ENCODE data around the gene ARHGAP15. TPM values are rescaled to one million over a fixed set of nuclear protein-coding genes. Genes with fewer than 3 reads are reported as not detected.

ARHGAP15 gene
- total RNA-seq, 2 experiments from 2014 or later, result 71.3 to 72.8 TPM

GRCh38 chr2:143786026-143786765 lies 657.0 kb downstream of the ARHGAP15 start:
- CTCF ChIA-PET, result interaction anchor here (0.6 kb wide), 1 partner anchor 193 kb away, joined by 3 read pairs; no protein-coding TSS in a partner anchor

GRCh38 chr2:143787674-143788073 lies 658.5 kb downstream of the ARHGAP15 start:
- Mint-ChIP-seq H3K27me3 (peaks cover 10% of the 10 kb centered on the region), H3K36me3 (ENCODE audit: low read depth) (no peaks in the 10 kb centered on the region), H3K4me3 (no peak overlapping the region), H3K9me3 (no peaks in the 10 kb centered on the region), H3K27ac (no peak overlapping the region), H3K4me1 (ENCODE audit: low read depth) (no peaks in the 10 kb centered on the region)
- intact Hi-C loops (cut with micrococcal nuclease), result no loop called here
- POLR2A ChIA-PET, result no interaction called here
- CTCF ChIA-PET, result no interaction called here
- TF ChIP-seq CTCF (IDR thresholded peaks at IDR 0.05), result no peak
- ATAC-seq (no peak), DNase-seq (no peak)

More at GRCh38 chr2:143786026-143786765, 657.0 kb downstream of the ARHGAP15 start:
- POLR2A ChIA-PET, result no interaction called here
- intact Hi-C loops (cut with micrococcal nuclease), result no loop called here
- Mint-ChIP-seq H3K4me1 (ENCODE audit: low read depth) (no peaks in the 10 kb centered on the region), H3K27ac (no peak overlapping the region), H3K36me3 (ENCODE audit: low read depth) (no peaks in the 10 kb centered on the region), H3K27me3 (peaks cover 10% of the 10 kb centered on the region), H3K4me3 (no peak overlapping the region), H3K9me3 (no peaks in the 10 kb centered on the region)
- DNase-seq, result no peak
- ATAC-seq, result no peak
- no peak for TF ChIP-seq CTCF (IDR thresholded peaks at IDR 0.05)

- Mint-ChIP-seq H3K27ac (no peak overlapping the region), H3K27me3 (peaks cover 10% of the 10 kb centered on the region), H3K9me3 (no peaks in the 10 kb centered on the region), H3K4me3 (no peak overlapping the region), H3K36me3 (ENCODE audit: low read depth) (no peaks in the 10 kb centered on the region), H3K4me1 (ENCODE audit: low read depth) (no peaks in the 10 kb centered on the region)
- POLR2A ChIA-PET, result no interaction called here
- DNase-seq, result no peak
- TF ChIP-seq CTCF (IDR thresholded peaks at IDR 0.05), result no peak
- intact Hi-C loops (cut with micrococcal nuclease), result no loop called here
- CTCF ChIA-PET, result no interaction called here
- no peak for ATAC-seq
Observed at GRCh38 chr2:143792602-143793001, 663.4 kb downstream of the ARHGAP15 start.

- ChIA-PET POLR2A (no interaction called here), CTCF (no interaction called here)
- Mint-ChIP-seq H3K27me3 (peaks cover 5% of the 10 kb centered on the region), H3K4me3 (no peak overlapping the region), H3K27ac (no peak overlapping the region), H3K36me3 (ENCODE audit: low read depth) (no peaks in the 10 kb centered on the region), H3K9me3 (no peaks in the 10 kb centered on the region), H3K4me1 (ENCODE audit: low read depth) (no peaks in the 10 kb centered on the region)
- no peak for TF ChIP-seq CTCF (IDR thresholded peaks at IDR 0.05)
- no peak for ATAC-seq
- intact Hi-C loops (cut with micrococcal nuclease), result no loop called here
- DNase-seq, result no peak
Observed at GRCh38 chr2:143793381-143793780, 664.2 kb downstream of the ARHGAP15 start.

GRCh38 chr2:143796051-143796450 lies 666.8 kb downstream of the ARHGAP15 start:
- DNase-seq, result no peak
- ChIA-PET CTCF (interaction anchor here (0.6 kb wide), 1 partner anchor 96 kb away, joined by 3 read pairs; no protein-coding TSS in a partner anchor), POLR2A (no interaction called here)
- no peak overlapping the region for H3K4me3 Mint-ChIP-seq
- no peak for TF ChIP-seq CTCF (IDR thresholded peaks at IDR 0.05)
- H3K27ac Mint-ChIP-seq, result no peak overlapping the region
- no peak for ATAC-seq
- no peaks in the 10 kb centered on the region for H3K36me3 Mint-ChIP-seq (ENCODE audit: low read depth)
- H3K4me1 Mint-ChIP-seq (ENCODE audit: low read depth), result no peaks in the 10 kb centered on the region
- H3K27me3 Mint-ChIP-seq, result no peaks in the 10 kb centered on the region
- intact Hi-C loops (cut with micrococcal nuclease), result no loop called here
- no peaks in the 10 kb centered on the region for H3K9me3 Mint-ChIP-seq
